Esophagus squamous epithelium (tissue), 4 donors: ENCODE results near the gene CCDC88C.

Source experiments
- CTCF ChIP-seq, 6 experiments: fragments of 450-650 bp in 4 of 6; fragments of 200-600 bp in 2 of 6; sonication (generic) in 2 of 6; IDR thresholded peaks; one replicate each; pipeline ENCODE4 v1.5.1; 2016 to 2019; ENCODE audit warnings: antibody characterized with exemption in 6 of 6, mild to moderate bottlenecking in 4 of 6, moderate library complexity in 4 of 6
- POLR2A ChIP-seq, 4 donors: fragments of 450-650 bp; IDR thresholded peaks; one replicate each; pipeline ENCODE4 v1.6.1; 2017; ENCODE audit warnings: antibody characterized with exemption in 4 of 4, mild to moderate bottlenecking in 4 of 4, moderate library complexity in 3 of 4

GRCh38 chr14:91350813-91351511 lies 66.7 kb downstream of the CCDC88C start:
- TF ChIP-seq CTCF (IDR thresholded peaks at IDR 0.05) (no peak), POLR2A (IDR thresholded peaks at IDR 0.05) (no peak)
